Vagina (tissue), 2 donors: ENCODE results near the gene PARD6A. TPM values are rescaled to one million over a fixed set of nuclear protein-coding genes. Genes with fewer than 3 reads are reported as not detected.

Source experiments
- DNase-seq, 2 donors: peaks; one replicate each; pipeline ENCODE4 v3.0.0-alpha.2; 2017; ENCODE audit errors: extremely low spot score in 2 of 2
- H3K27ac ChIP-seq: fragments of 200-600 bp; sonication (generic); one replicate; pipeline ENCODE4 v1.5.1; 2019
- H3K27me3 ChIP-seq: fragments of 200-600 bp; sonication (generic); one replicate; pipeline ENCODE4 v1.5.1; 2019
- H3K36me3 ChIP-seq, 2 donors: fragments of 200-600 bp; sonication (generic); one replicate each; pipeline ENCODE4 v1.5.1; 2017 to 2019
- H3K4me1 ChIP-seq: fragments of 200-600 bp; sonication (generic); one replicate; pipeline ENCODE4 v1.5.1; 2019
- H3K4me3 ChIP-seq, 2 donors: fragments of 200-600 bp; sonication (generic); 1 replicate in 1 of 2; 2 replicates in 1 of 2; pipeline ENCODE4 v1.5.1; 2016 to 2019
- H3K9me3 ChIP-seq: fragments of 200-600 bp; sonication (generic); one replicate; pipeline ENCODE4 v1.5.1; 2019
- CTCF ChIP-seq, 3 experiments: fragments of 450-650 bp in 2 of 3; fragments of 200-600 bp in 1 of 3; sonication (generic) in 1 of 3; IDR thresholded peaks; one replicate each; pipeline ENCODE4 v1.5.1; 2017 to 2019; ENCODE audit warnings: antibody characterized with exemption in 3 of 3, mild to moderate bottlenecking in 2 of 3, moderate library complexity in 2 of 3
- POLR2A ChIP-seq, 2 donors: fragments of 450-650 bp; IDR thresholded peaks; one replicate each; pipeline ENCODE4 v1.6.1; 2017; ENCODE audit warnings: antibody characterized with exemption in 2 of 2, mild to moderate bottlenecking in 2 of 2, moderate library complexity in 2 of 2
- POLR2AphosphoS5 ChIP-seq, 2 donors: sonication (generic); formaldehyde crosslinking; IDR thresholded peaks; one replicate each; pipeline ENCODE4 v1.9.0; 2017; ENCODE audit warnings: antibody characterized with exemption in 2 of 2, mild to moderate bottlenecking in 2 of 2, low read depth in 1 of 2; ENCODE audit not compliant: insufficient read depth in 1 of 2
- intact Hi-C: fragments of 100-400 bp; cut with DNase I; formaldehyde crosslinking; loops from one replicate; pipeline ENCODE4 v1.15.1; 2023
- total RNA-seq: library from RNA; depleted of rRNA; stranded (reverse); fragments of >200 nt; gene quantifications from one replicate; pipeline ENCODE4 v1.2.3, GENCODE V29; 2016

PARD6A gene
- total RNA-seq = 1.2 TPM

DNA sequence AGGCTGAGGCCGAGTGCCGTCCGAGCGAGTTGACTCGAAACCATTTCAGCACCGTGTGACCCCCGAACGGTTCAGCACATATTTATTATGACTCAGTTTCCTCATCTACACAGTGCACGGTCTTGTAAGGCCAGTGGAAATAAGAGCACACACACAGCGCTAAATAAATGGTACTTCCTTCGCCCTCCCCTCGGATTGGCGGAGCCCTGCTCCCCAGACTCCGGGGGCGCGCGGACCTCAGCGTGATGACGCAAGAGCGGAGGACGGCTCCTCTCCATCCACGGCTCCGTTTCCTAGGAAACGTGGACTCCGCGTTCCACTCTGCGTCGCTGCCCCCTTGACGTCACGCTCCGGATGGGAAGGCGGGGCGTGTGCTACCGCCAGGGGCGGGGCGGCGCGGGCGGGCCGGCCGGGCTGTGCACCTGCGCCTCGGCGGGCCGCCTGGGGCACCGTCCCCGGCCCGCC is at the start of gene PARD6A:
Gene PARD6A, plus strand, starts transcription at position 397 of the 465 bp plus-strand sequence. CDS start 79 bp downstream, outside the sequence.
- H3K9me3 ChIP-seq = no peaks in the 10 kb centered on the region
- peak within 1 kb of the TSS; percentile 84 to 99 for H3K4me3 ChIP-seq
- H3K27ac ChIP-seq = peak within 1 kb of the TSS; percentile 90
- no peaks in the 10 kb centered on the region for H3K27me3 ChIP-seq
- intact Hi-C loops = no loop called here
- H3K36me3 ChIP-seq = peaks cover 0 to 10% of the 10 kb centered on the region in 2 donors
- no peak for TF ChIP-seq POLR2A (IDR thresholded peaks at IDR 0.05)
- TF ChIP-seq CTCF (IDR thresholded peaks at IDR 0.05) = no peak
- peak in 1 of 2 donors; percentile 95 for TF ChIP-seq POLR2AphosphoS5 (IDR thresholded peaks at IDR 0.05; ENCODE audit: insufficient read depth in 1 of 2, low read depth in 1 of 2)
- peaks cover 36% of the 10 kb centered on the region for H3K4me1 ChIP-seq
- DNase-seq = peak in 1 of 2 donors; percentile 95

- H3K36me3 ChIP-seq = peaks cover 0 to 58% of the 10 kb centered on the region in 2 donors
- H3K27ac ChIP-seq = no peak overlapping the region
- no peaks in the 10 kb centered on the region for H3K4me1 ChIP-seq
- no peaks in the 10 kb centered on the region for H3K27me3 ChIP-seq
- H3K9me3 ChIP-seq = no peaks in the 10 kb centered on the region
- intact Hi-C loops = no loop called here
- DNase-seq = no peak
- H3K4me3 ChIP-seq = no peak overlapping the region
- TF ChIP-seq POLR2AphosphoS5 (IDR thresholded peaks at IDR 0.05; ENCODE audit: insufficient read depth in 1 of 2, low read depth in 1 of 2) (no peak), CTCF (IDR thresholded peaks at IDR 0.05) (no peak), POLR2A (IDR thresholded peaks at IDR 0.05) (no peak)
Observed at GRCh38 chr16:67613808-67614207, 47.0 kb upstream of the PARD6A start.

DNA sequence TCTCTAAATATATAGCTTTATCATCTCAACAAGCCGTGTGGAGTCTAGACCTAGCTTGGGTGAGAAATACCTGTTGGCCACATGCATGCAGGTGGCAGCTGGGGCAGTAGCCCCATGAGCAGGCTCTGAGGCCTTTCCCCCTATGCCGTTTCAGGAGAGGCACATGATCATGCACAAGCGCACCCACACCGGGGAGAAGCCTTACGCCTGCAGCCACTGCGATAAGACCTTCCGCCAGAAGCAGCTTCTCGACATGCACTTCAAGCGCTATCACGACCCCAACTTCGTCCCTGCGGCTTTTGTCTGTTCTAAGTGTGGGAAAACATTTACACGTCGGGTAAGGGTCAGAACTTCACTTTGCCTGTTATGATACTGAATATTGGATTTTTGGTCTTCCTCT is 32.5 kb upstream of the PARD6A start:
- H3K36me3 ChIP-seq = peaks cover 0 to 72% of the 10 kb centered on the region in 2 donors
- no peak overlapping the region for H3K27ac ChIP-seq
- no peak for DNase-seq
- intact Hi-C loops = no loop called here
- no peaks in the 10 kb centered on the region for H3K27me3 ChIP-seq
- H3K4me3 ChIP-seq = no peak overlapping the region
- no peaks in the 10 kb centered on the region for H3K4me1 ChIP-seq
- TF ChIP-seq CTCF (IDR thresholded peaks at IDR 0.05) (no peak), POLR2AphosphoS5 (IDR thresholded peaks at IDR 0.05; ENCODE audit: insufficient read depth in 1 of 2, low read depth in 1 of 2) (no peak), POLR2A (IDR thresholded peaks at IDR 0.05) (no peak)
- H3K9me3 ChIP-seq = no peaks in the 10 kb centered on the region

- Histone ChIP-seq H3K27ac (no peak overlapping the region), H3K4me3 (no peak overlapping the region), H3K36me3 (peaks cover 0 to 70% of the 10 kb centered on the region in 2 donors), H3K27me3 (no peaks in the 10 kb centered on the region), H3K4me1 (no peaks in the 10 kb centered on the region), H3K9me3 (no peaks in the 10 kb centered on the region)
- intact Hi-C loops = no loop called here
- TF ChIP-seq POLR2AphosphoS5 (IDR thresholded peaks at IDR 0.05; ENCODE audit: insufficient read depth in 1 of 2, low read depth in 1 of 2) = no peak
- TF ChIP-seq CTCF (IDR thresholded peaks at IDR 0.05) = no peak
- TF ChIP-seq POLR2A (IDR thresholded peaks at IDR 0.05) = no peak
- no peak for DNase-seq
Observed at GRCh38 chr16:67632415-67633172, 28.2 kb upstream of the PARD6A start.

DNA sequence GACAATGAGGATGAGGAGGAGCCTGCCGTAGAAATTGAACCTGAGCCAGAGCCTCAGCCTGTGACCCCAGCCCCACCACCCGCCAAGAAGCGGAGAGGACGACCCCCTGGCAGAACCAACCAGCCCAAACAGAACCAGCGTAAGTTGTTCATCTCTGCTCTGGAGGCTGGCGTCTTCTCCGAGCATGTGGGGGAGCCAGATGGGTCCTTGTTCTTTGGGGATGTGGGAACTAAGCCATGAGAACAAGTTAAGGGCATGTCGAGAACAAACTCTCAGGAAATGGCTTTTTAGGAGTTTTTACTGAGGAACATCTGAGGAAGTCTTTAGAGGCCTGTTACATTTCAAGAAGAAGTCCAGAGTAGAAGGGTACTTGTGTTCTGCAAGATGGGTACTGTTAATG is 24.0 kb upstream of the PARD6A start:
- no peaks in the 10 kb centered on the region for H3K27me3 ChIP-seq
- TF ChIP-seq CTCF (IDR thresholded peaks at IDR 0.05) = no peak
- no peak for TF ChIP-seq POLR2A (IDR thresholded peaks at IDR 0.05)
- no peak for TF ChIP-seq POLR2AphosphoS5 (IDR thresholded peaks at IDR 0.05; ENCODE audit: insufficient read depth in 1 of 2, low read depth in 1 of 2)
- H3K4me3 ChIP-seq = no peak overlapping the region
- no peaks in the 10 kb centered on the region for H3K4me1 ChIP-seq
- H3K36me3 ChIP-seq = peaks cover 0 to 64% of the 10 kb centered on the region in 2 donors
- no peak overlapping the region for H3K27ac ChIP-seq
- H3K9me3 ChIP-seq = no peaks in the 10 kb centered on the region
- intact Hi-C loops = no loop called here
- DNase-seq = no peak
